Subcutaneous abdominal adipose tissue (tissue), 5 donors: ENCODE data around the gene CASQ1.

ENCODE experiments used
- H3K27ac ChIP-seq: one replicate; pipeline ENCODE4 v1.7.0; 2013; ENCODE audit warnings: low read depth, mild to moderate bottlenecking, inconsistent platforms, low read length, moderate library complexity
- H3K27me3 ChIP-seq, 5 donors: one replicate each; pipeline ENCODE4 v1.7.0; 2013; ENCODE audit warnings: low read length in 5 of 5, inconsistent platforms in 1 of 5; ENCODE audit not compliant: control insufficient read depth in 5 of 5, insufficient read depth in 4 of 5
- H3K36me3 ChIP-seq, 5 donors: one replicate each; pipeline ENCODE4 v1.7.0; 2013; ENCODE audit warnings: low read length in 5 of 5; ENCODE audit not compliant: control insufficient read depth in 5 of 5, insufficient read depth in 5 of 5
- H3K4me1 ChIP-seq, 5 donors: one replicate each; pipeline ENCODE4 v1.7.0; 2013; ENCODE audit warnings: low read length in 5 of 5, mild to moderate bottlenecking in 3 of 5, moderate library complexity in 1 of 5; ENCODE audit not compliant: control insufficient read depth in 5 of 5, insufficient read depth in 5 of 5
- H3K4me3 ChIP-seq, 5 donors: one replicate each; pipeline ENCODE4 v1.7.0; 2013; ENCODE audit warnings: low read length in 5 of 5, low read depth in 1 of 5
- H3K9ac ChIP-seq, 5 donors: one replicate each; pipeline ENCODE4 v1.7.0; 2013; ENCODE audit warnings: low read length in 5 of 5, mild to moderate bottlenecking in 4 of 5, moderate library complexity in 3 of 5
- H3K9me3 ChIP-seq, 5 donors: one replicate each; pipeline ENCODE4 v1.7.0; 2013; ENCODE audit warnings: low read length in 5 of 5; ENCODE audit not compliant: control insufficient read depth in 5 of 5
- donor health status: healthy.
- donor health status: healthy.
- donor health status: healthy.
- donor health status: healthy.
- donor health status: healthy.

The CASQ1 gene

DNA sequence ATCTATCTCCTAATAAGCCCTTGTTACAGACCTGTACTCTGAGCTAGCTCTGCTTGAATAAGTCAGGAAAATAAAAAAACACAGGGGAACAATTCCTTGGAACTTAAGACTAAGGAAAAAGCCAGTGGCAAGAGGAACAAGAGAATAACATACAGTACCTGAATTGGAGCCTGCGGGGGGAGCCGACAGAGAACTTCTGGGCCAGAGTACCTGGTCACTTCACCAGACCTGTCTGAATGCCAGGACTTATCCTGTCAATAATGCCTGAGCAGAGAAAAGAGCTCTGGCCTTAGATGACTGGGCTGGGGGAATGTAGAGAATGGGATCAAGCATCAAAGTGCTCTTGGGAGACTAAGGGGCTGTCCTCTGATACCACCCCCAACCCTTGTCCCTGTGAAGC lies 29.9 kb downstream of the CASQ1 start:
- peak overlapping the region; percentile 75 for H3K27ac ChIP-seq
- H3K27me3 ChIP-seq, result no peaks in the 10 kb centered on the region
- H3K9me3 ChIP-seq, result no peaks in the 10 kb centered on the region
- H3K4me3 ChIP-seq, result no peak overlapping the region
- peaks cover 57 to 97% (median 91%) of the 10 kb centered on the region in 5 donors for H3K36me3 ChIP-seq
- H3K4me1 ChIP-seq, result peaks cover 4 to 35% (median 21%) of the 10 kb centered on the region in 5 donors
- no peak overlapping the region for H3K9ac ChIP-seq

DNA sequence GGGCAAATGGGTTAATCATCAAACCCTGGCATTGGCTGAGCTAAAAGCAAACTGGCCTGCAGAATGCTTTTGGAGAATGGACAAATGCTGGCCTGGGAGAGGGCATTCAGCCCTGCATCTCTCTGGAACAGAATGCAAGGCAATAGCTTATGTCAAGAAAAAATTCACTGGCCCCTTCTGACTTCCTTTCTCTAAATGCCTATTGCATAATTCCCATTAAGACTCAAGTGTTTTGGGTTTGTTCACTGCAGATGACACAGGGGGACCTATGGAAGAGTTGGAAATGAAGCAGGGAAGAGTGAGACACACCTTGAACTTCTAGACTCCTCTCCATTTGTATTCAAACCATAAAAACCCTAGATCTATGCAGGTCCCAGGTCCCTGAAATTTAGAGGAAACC lies 30.7 kb downstream of the CASQ1 start:
- H3K9ac ChIP-seq, result peak overlapping the region in 1 of 5 donors; percentile 13
- no peak overlapping the region for H3K4me3 ChIP-seq
- H3K27ac ChIP-seq, result peak overlapping the region; percentile 6
- H3K9me3 ChIP-seq, result no peaks in the 10 kb centered on the region
- peaks cover 56 to 97% (median 91%) of the 10 kb centered on the region in 5 donors for H3K36me3 ChIP-seq
- H3K4me1 ChIP-seq, result peaks cover 4 to 29% (median 21%) of the 10 kb centered on the region in 5 donors
- H3K27me3 ChIP-seq, result no peaks in the 10 kb centered on the region

DNA sequence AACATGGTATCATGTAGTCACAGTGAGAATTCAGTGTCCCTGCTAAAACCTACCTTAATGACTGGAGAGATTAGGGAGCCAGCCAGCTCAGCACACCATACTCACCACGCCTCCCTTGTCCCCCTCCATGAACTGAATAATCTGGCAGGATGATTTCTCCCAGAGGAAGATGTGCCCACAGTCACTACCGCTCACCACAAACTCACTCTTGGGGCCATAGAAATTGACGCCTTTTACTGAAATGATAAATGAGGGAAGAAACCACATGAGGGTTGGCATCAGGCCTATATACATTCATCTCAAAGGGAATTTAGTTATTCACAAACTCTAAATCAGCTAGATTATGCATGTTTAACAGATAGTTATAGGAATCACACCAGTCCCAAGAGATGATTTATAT lies 32.2 kb downstream of the CASQ1 start:
- H3K9ac ChIP-seq, result no peak overlapping the region
- peaks cover 62 to 99% (median 92%) of the 10 kb centered on the region in 5 donors for H3K36me3 ChIP-seq
- H3K4me3 ChIP-seq, result no peak overlapping the region
- H3K27me3 ChIP-seq, result no peaks in the 10 kb centered on the region
- peaks cover 4 to 23% (median 17%) of the 10 kb centered on the region in 5 donors for H3K4me1 ChIP-seq
- no peak overlapping the region for H3K27ac ChIP-seq
- no peaks in the 10 kb centered on the region for H3K9me3 ChIP-seq

DNA sequence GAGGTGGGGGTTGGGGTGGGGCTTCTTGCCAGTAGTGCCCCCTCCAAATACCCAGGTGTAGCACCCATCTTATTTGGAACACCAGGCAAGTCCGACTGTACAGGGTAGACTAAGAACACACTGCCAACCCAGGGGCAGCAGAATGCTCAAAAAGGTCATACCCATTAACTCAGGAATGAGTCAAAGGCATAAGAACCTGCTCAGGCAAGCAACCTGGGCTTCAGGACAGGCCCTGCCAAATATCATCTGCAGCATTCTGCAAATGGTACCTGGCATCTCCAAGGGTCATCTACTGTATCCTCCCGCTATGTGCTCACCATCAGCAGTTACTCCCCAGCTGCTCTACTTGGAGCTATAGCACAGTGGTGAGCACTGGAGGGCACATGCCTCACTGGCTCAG lies 34.2 kb downstream of the CASQ1 start:
- no peaks in the 10 kb centered on the region for H3K9me3 ChIP-seq
- H3K4me1 ChIP-seq, result peaks cover 0 to 5% (median 3%) of the 10 kb centered on the region in 5 donors
- peaks cover 65 to 97% (median 94%) of the 10 kb centered on the region in 5 donors for H3K36me3 ChIP-seq
- no peak overlapping the region for H3K4me3 ChIP-seq
- no peaks in the 10 kb centered on the region for H3K27me3 ChIP-seq
- no peak overlapping the region for H3K9ac ChIP-seq
- no peak overlapping the region for H3K27ac ChIP-seq

DNA sequence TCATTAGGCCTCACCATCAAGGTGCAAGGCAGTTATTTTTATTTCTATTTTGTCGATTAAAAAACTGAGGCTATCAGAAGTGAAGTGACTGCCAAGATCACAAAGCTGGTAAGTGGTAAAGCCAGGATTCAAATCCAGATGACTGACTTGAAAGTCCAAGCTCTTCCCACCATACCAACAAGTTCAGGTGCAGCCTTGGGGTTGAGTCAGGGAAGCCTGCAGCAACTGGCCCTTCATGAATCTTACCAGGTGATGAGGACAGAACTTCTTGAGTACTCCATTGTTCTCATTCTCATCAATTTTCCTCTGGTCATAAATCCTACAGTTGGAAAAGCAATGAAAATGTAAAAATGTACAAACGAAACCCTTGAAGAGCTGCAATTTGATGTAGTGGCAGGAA lies 35.0 kb downstream of the CASQ1 start:
- H3K4me1 ChIP-seq, result no peaks in the 10 kb centered on the region
- H3K9me3 ChIP-seq, result no peaks in the 10 kb centered on the region
- H3K27ac ChIP-seq, result no peak overlapping the region
- no peaks in the 10 kb centered on the region for H3K27me3 ChIP-seq
- peaks cover 70 to 98% (median 94%) of the 10 kb centered on the region in 5 donors for H3K36me3 ChIP-seq
- H3K9ac ChIP-seq, result no peak overlapping the region
- no peak overlapping the region for H3K4me3 ChIP-seq

DNA sequence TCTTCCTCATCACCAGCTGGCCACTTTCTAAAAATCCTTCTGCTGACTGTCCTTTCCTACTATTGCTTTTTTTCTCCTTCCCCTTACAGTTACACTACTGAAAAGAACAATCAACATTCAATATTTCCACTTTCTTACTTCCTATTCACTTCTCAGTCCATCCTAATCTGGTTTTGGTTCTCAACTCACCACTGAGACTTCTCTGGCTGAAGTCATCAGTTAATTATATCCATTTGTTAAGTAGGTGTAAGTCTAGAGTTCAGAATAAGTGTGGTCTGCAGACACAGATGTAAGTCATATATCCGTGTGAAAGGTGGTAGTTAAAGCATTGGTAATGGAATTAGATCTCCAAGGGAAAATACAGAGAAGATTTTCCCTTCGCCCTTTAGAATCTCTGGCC lies 36.2 kb downstream of the CASQ1 start:
- H3K4me1 ChIP-seq, result no peaks in the 10 kb centered on the region
- peaks cover 72 to 98% (median 94%) of the 10 kb centered on the region in 5 donors for H3K36me3 ChIP-seq
- no peaks in the 10 kb centered on the region for H3K9me3 ChIP-seq
- H3K4me3 ChIP-seq, result no peak overlapping the region
- H3K9ac ChIP-seq, result no peak overlapping the region
- no peak overlapping the region for H3K27ac ChIP-seq
- H3K27me3 ChIP-seq, result no peaks in the 10 kb centered on the region

DNA sequence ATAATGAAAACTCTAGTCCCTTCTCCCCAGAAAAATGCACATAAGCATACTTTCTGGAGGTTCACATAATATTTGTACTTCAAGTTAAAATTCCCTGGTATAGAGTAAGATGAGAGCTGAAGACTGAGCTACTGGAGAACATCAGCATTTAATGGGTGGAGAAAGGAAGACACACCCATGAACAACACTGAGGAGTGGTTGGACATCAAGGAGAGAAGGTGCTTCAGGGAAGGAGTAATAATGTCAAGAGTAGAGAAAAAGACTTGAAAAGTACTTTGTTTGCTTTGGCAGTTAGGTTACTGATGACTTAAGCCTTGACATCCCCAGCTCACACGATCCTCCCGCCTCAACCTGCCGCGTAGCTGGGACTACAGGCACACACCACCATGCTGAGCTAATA lies 36.7 kb downstream of the CASQ1 start:
- Histone ChIP-seq H3K4me3 (no peak overlapping the region), H3K27ac (no peak overlapping the region), H3K27me3 (no peaks in the 10 kb centered on the region), H3K9me3 (no peaks in the 10 kb centered on the region), H3K36me3 (peaks cover 68 to 98% (median 94%) of the 10 kb centered on the region in 5 donors), H3K4me1 (no peaks in the 10 kb centered on the region), H3K9ac (no peak overlapping the region)

DNA sequence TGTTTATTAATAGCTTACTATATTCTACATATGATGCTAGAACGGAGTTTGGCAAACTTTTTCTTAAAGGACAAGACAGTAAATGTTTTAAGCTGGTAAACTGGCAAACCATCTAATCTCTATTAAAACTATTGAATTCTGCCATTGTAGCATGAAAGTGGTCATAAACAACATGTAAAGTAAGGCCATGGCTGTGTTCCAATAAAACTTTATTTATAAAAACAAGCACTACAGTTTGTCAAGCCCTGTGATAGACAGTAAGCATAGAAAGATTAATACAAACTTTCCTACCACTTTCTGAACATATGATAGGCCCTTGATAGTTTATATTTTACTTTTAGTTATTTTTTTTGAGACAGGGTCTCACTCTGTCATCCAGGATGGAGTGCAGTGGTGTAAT lies 37.2 kb downstream of the CASQ1 start:
- Histone ChIP-seq H3K4me1 (no peaks in the 10 kb centered on the region), H3K36me3 (peaks cover 65 to 98% (median 90%) of the 10 kb centered on the region in 5 donors), H3K4me3 (no peak overlapping the region), H3K27ac (no peak overlapping the region), H3K9ac (no peak overlapping the region), H3K27me3 (no peaks in the 10 kb centered on the region), H3K9me3 (no peaks in the 10 kb centered on the region)

DNA sequence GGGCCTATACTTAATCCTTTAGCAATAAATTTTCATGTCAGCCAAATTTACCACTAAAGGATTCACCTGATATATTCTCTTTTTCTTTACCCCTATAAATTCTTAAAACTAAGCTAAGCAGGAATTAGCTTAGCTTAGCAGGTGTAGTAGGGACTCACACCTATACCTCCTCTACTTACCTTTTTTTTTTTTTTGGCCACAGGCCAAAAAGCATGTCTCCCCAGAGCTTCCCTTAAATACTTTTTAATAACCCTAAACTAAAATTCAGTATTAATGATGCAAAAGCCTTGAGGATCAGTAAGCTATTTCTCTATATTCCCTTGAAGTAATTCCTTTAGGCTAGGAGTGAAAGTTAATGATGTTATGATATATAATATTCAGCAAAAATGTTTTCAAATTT lies 38.1 kb downstream of the CASQ1 start:
- Histone ChIP-seq H3K27me3 (no peaks in the 10 kb centered on the region), H3K27ac (no peak overlapping the region), H3K4me3 (no peak overlapping the region), H3K9ac (no peak overlapping the region), H3K36me3 (peaks cover 59 to 96% (median 81%) of the 10 kb centered on the region in 5 donors), H3K4me1 (no peaks in the 10 kb centered on the region), H3K9me3 (no peaks in the 10 kb centered on the region)

DNA sequence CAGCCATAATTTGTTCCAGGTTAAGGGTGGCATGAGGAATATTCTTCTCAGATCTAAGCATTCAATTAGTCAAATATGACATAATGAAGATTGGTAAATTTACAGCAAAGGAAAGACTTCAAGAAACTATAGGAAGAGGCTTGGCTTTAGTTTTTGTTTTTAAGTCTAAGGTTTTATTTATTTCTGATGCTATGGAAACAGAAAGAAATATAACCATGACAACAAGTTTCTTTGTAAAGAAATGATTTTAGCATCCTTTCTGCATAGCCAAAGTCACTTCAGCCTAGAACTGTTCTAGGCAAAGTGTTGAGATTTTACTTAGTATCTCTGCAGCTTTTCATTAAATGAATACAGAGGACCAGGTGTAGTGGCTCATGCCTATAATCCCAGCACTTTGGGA lies 42.5 kb downstream of the CASQ1 start:
- H3K4me1 ChIP-seq, result no peaks in the 10 kb centered on the region
- H3K9me3 ChIP-seq, result no peaks in the 10 kb centered on the region
- H3K4me3 ChIP-seq, result no peak overlapping the region
- no peak overlapping the region for H3K27ac ChIP-seq
- H3K9ac ChIP-seq, result no peak overlapping the region
- no peaks in the 10 kb centered on the region for H3K27me3 ChIP-seq
- peaks cover 60 to 83% (median 63%) of the 10 kb centered on the region in 5 donors for H3K36me3 ChIP-seq

DNA sequence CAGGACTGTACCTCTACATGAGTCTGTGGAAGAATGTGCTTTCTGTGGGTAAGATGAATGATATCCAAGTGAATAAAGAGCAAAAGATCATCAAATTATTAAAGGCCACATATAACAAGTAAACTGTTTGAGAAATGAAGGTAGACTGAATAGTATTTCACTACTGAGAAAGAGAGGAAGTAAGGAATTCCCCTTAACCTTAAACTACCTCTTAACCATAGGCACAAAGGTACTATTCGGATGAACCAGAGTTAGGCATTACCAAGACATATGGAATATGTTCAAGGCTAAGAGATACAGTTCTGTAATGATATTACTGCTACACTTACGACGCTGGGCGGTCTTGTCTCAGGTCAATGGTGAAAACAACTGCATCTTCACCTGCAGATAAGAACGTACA lies 46.4 kb downstream of the CASQ1 start:
- no peak overlapping the region for H3K9ac ChIP-seq
- H3K27ac ChIP-seq, result no peak overlapping the region
- no peak overlapping the region for H3K4me3 ChIP-seq
- no peaks in the 10 kb centered on the region for H3K27me3 ChIP-seq
- no peaks in the 10 kb centered on the region for H3K4me1 ChIP-seq
- H3K36me3 ChIP-seq, result peaks cover 48 to 81% (median 63%) of the 10 kb centered on the region in 5 donors
- H3K9me3 ChIP-seq, result no peaks in the 10 kb centered on the region
